ENCODE results near the gene GPX7. TPM values are rescaled to one million over a fixed set of nuclear protein-coding genes. Genes with fewer than 3 reads are reported as not detected.

Gene GPX7
- total RNA-seq, 3 donors from 2014 or later, result 0.46 to 7.8 (median 4.0) TPM

GRCh38 chr1:52636721-52637695 lies 34.8 kb downstream of the GPX7 start:
- Histone ChIP-seq H3K4me1 (ENCODE audit: low read depth) (peaks cover 3% of the 10 kb centered on the region), H3K4me3 (no peak overlapping the region), H3K36me3 (ENCODE audit: low read depth) (no peaks in the 10 kb centered on the region), H3K9me3 (no peaks in the 10 kb centered on the region)
- intact Hi-C loops (cut with DNase I, micrococcal nuclease), result no loop called here
- DNase-seq, result peak; percentile 26 to 56 (median 42)
- no peak for TF ChIP-seq CTCF (IDR thresholded peaks at IDR 0.05)
- peak; percentile 70 for ATAC-seq

- H3K4me1 ChIP-seq (ENCODE audit: low read depth), result peaks cover 3% of the 10 kb centered on the region
- ATAC-seq, result no peak
- intact Hi-C loops (cut with DNase I, micrococcal nuclease), result no loop called here
- H3K36me3 ChIP-seq (ENCODE audit: low read depth), result no peaks in the 10 kb centered on the region
- no peak for TF ChIP-seq CTCF (IDR thresholded peaks at IDR 0.05)
- no peak for DNase-seq
- no peaks in the 10 kb centered on the region for H3K9me3 ChIP-seq
- no peak overlapping the region for H3K4me3 ChIP-seq
These were observed 35.8 kb downstream of the GPX7 start for GRCh38 chr1:52637946-52638345.

GRCh38 chr1:52640697-52641096 lies 38.5 kb downstream of the GPX7 start:
- no peaks in the 10 kb centered on the region for H3K9me3 ChIP-seq
- ATAC-seq, result no peak
- DNase-seq, result no peak
- no peak overlapping the region for H3K4me3 ChIP-seq
- TF ChIP-seq CTCF (IDR thresholded peaks at IDR 0.05), result no peak
- H3K36me3 ChIP-seq (ENCODE audit: low read depth), result no peaks in the 10 kb centered on the region
- intact Hi-C loops (cut with DNase I, micrococcal nuclease), result no loop called here
- no peaks in the 10 kb centered on the region for H3K4me1 ChIP-seq (ENCODE audit: low read depth)

GRCh38 chr1:52641307-52641706 lies 39.1 kb downstream of the GPX7 start:
- no peaks in the 10 kb centered on the region for H3K36me3 ChIP-seq (ENCODE audit: low read depth)
- no peaks in the 10 kb centered on the region for H3K9me3 ChIP-seq
- DNase-seq (no peak), ATAC-seq (no peak)
- H3K4me1 ChIP-seq (ENCODE audit: low read depth), result no peaks in the 10 kb centered on the region
- TF ChIP-seq CTCF (IDR thresholded peaks at IDR 0.05), result no peak
- intact Hi-C loops (cut with DNase I, micrococcal nuclease), result no loop called here
- H3K4me3 ChIP-seq, result no peak overlapping the region

- intact Hi-C loops (cut with DNase I, micrococcal nuclease), result no loop called here
- no peaks in the 10 kb centered on the region for H3K9me3 ChIP-seq
- no peak for DNase-seq
- H3K4me3 ChIP-seq, result no peak overlapping the region
- H3K4me1 ChIP-seq (ENCODE audit: low read depth), result no peaks in the 10 kb centered on the region
- no peaks in the 10 kb centered on the region for H3K36me3 ChIP-seq (ENCODE audit: low read depth)
- no peak for TF ChIP-seq CTCF (IDR thresholded peaks at IDR 0.05)
- ATAC-seq, result no peak
These were observed 43.1 kb downstream of the GPX7 start for GRCh38 chr1:52645261-52645660.

All from mucosa of descending colon (tissue), 3 donors.